Measurements from ENCODE around the gene COX7B2. TPM values are rescaled to one million over a fixed set of nuclear protein-coding genes. Genes with fewer than 3 reads are reported as not detected.

COX7B2 gene
- total RNA-seq, 1 experiment from 2014 or later, result not detected

DNA sequence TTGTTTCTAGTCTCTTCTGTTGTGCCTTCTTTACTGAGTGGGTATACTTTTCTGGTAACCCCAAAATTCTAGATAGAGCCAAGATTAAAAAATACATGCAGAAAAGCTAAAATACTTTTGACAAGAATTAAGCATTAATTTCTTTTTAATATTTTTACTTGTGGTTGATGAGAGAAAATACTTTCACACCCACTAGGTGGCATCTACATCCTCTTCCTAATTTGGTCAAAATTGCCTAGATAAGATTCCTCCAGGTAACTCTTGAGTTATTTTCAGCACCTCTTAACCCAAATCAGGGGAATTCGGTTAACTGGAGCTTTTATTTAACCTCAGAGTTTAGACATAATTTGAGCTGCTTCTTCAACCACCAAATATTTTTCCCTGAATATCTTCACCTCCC lies 28.4 kb upstream of the COX7B2 start:
- TF ChIP-seq, protein P1, sequence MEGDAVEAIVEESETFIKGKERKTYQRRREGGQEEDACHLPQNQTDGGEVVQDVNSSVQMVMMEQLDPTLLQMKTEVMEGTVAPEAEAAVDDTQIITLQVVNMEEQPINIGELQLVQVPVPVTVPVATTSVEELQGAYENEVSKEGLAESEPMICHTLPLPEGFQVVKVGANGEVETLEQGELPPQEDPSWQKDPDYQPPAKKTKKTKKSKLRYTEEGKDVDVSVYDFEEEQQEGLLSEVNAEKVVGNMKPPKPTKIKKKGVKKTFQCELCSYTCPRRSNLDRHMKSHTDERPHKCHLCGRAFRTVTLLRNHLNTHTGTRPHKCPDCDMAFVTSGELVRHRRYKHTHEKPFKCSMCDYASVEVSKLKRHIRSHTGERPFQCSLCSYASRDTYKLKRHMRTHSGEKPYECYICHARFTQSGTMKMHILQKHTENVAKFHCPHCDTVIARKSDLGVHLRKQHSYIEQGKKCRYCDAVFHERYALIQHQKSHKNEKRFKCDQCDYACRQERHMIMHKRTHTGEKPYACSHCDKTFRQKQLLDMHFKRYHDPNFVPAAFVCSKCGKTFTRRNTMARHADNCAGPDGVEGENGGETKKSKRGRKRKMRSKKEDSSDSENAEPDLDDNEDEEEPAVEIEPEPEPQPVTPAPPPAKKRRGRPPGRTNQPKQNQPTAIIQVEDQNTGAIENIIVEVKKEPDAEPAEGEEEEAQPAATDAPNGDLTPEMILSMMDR (conservative IDR thresholded peaks at IDR 0.05; ENCODE audit: low read depth, low read length), result peak; percentile 58
- no peak for TF ChIP-seq EZH2 (IDR thresholded peaks at IDR 0.05; ENCODE audit: borderline replicate concordance, low read depth, low read length, poor library complexity, severe bottlenecking)
- intact Hi-C loops (cut with micrococcal nuclease; ENCODE audit: unreplicated experiment), result no loop called here
- Histone ChIP-seq H3K27me3 (replicated peaks; ENCODE audit: insufficient read depth, low read depth, low read length, poor library complexity) (no peaks in the 10 kb centered on the region), H3K4me1 (ENCODE audit: insufficient read depth, low read length, poor library complexity, severe bottlenecking) (no peaks in the 10 kb centered on the region), H3K9me3 (ENCODE audit: low read depth, low read length, poor library complexity, severe bottlenecking) (no peaks in the 10 kb centered on the region), H3K4me3 (ENCODE audit: low read depth, low read length, poor library complexity, severe bottlenecking) (no peak overlapping the region), H3K27ac (ENCODE audit: low read depth, low read length, poor library complexity, severe bottlenecking) (no peak overlapping the region), H3K36me3 (ENCODE audit: insufficient read depth, low read length, poor library complexity, severe bottlenecking) (no peaks in the 10 kb centered on the region)
- BruUV-seq (replicated peaks), result no TSS peak
- POLR2A ChIA-PET (ENCODE audit: low non-redundant PET), result no interaction called here
- DNase-seq (ENCODE audit: low spot score), result peak; percentile 21
- CTCF ChIA-PET, result no interaction called here

DNA sequence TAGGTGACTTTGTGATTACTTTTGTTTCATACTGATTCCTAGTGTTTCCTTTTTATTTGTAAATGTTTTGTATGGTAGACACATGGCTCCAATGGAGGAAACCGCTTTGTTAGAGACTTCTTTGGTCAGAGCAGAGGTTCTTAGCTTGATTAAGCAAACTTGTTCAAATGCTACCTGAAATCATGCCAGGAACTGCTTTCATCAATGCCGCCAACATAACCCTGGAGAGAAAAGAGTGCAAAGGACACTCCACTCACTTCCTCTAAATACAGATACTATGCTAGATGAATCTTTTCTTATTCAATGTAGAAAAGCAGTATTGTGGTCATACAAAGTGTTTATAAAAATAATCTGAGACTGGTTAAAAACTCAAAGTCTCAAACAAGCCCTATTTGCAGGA lies 25.7 kb upstream of the COX7B2 start:
- Histone ChIP-seq H3K9me3 (ENCODE audit: low read depth, low read length, poor library complexity, severe bottlenecking) (no peaks in the 10 kb centered on the region), H3K27me3 (replicated peaks; ENCODE audit: insufficient read depth, low read depth, low read length, poor library complexity) (peaks cover under 1% of the 10 kb centered on the region), H3K27ac (ENCODE audit: low read depth, low read length, poor library complexity, severe bottlenecking) (no peak overlapping the region), H3K36me3 (ENCODE audit: insufficient read depth, low read length, poor library complexity, severe bottlenecking) (no peaks in the 10 kb centered on the region), H3K4me3 (ENCODE audit: low read depth, low read length, poor library complexity, severe bottlenecking) (no peak overlapping the region), H3K4me1 (ENCODE audit: insufficient read depth, low read length, poor library complexity, severe bottlenecking) (no peaks in the 10 kb centered on the region)
- DNase-seq (ENCODE audit: low spot score), result no peak
- POLR2A ChIA-PET (ENCODE audit: low non-redundant PET), result no interaction called here
- no TSS peak for BruUV-seq (replicated peaks)
- TF ChIP-seq, protein P1 (conservative IDR thresholded peaks at IDR 0.05; ENCODE audit: low read depth, low read length), result no peak
- TF ChIP-seq EZH2 (IDR thresholded peaks at IDR 0.05; ENCODE audit: borderline replicate concordance, low read depth, low read length, poor library complexity, severe bottlenecking), result no peak
- intact Hi-C loops (cut with micrococcal nuclease; ENCODE audit: unreplicated experiment), result loop anchor here (5.0 kb wide), 2 partner anchors 188 to 628 kb away; no protein-coding TSS in a partner anchor
- CTCF ChIA-PET, result interaction anchor here (0.9 kb wide), 1 partner anchor 188 kb away, joined by 3 read pairs; no protein-coding TSS in a partner anchor

GRCh38 chr4:46933686-46934085 lies 24.6 kb upstream of the COX7B2 start:
- no peak for DNase-seq (ENCODE audit: low spot score)
- H3K36me3 ChIP-seq (ENCODE audit: insufficient read depth, low read length, poor library complexity, severe bottlenecking), result no peaks in the 10 kb centered on the region
- ChIA-PET CTCF (no interaction called here), POLR2A (ENCODE audit: low non-redundant PET) (no interaction called here)
- no peak overlapping the region for H3K4me3 ChIP-seq (ENCODE audit: low read depth, low read length, poor library complexity, severe bottlenecking)
- intact Hi-C loops (cut with micrococcal nuclease; ENCODE audit: unreplicated experiment), result loop anchor here (2.0 to 5.0 kb wide), 4 partner anchors 99 to 629 kb away; no protein-coding TSS in a partner anchor
- no peaks in the 10 kb centered on the region for H3K4me1 ChIP-seq (ENCODE audit: insufficient read depth, low read length, poor library complexity, severe bottlenecking)
- TF ChIP-seq EZH2 (IDR thresholded peaks at IDR 0.05; ENCODE audit: borderline replicate concordance, low read depth, low read length, poor library complexity, severe bottlenecking), result no peak
- TF ChIP-seq, protein P1 (conservative IDR thresholded peaks at IDR 0.05; ENCODE audit: low read depth, low read length), result no peak
- BruUV-seq (replicated peaks), result no TSS peak
- no peaks in the 10 kb centered on the region for H3K9me3 ChIP-seq (ENCODE audit: low read depth, low read length, poor library complexity, severe bottlenecking)
- peaks cover 11% of the 10 kb centered on the region for H3K27me3 ChIP-seq (replicated peaks; ENCODE audit: insufficient read depth, low read depth, low read length, poor library complexity)
- no peak overlapping the region for H3K27ac ChIP-seq (ENCODE audit: low read depth, low read length, poor library complexity, severe bottlenecking)

Data from A673 (cell line).